Hepatocyte (in vitro differentiated cells): ENCODE measurements around the gene PON1. TPM values are rescaled to one million over a fixed set of nuclear protein-coding genes. Genes with fewer than 3 reads are reported as not detected.

Source experiments
- DNase-seq: peaks from one replicate; pipeline ENCODE4 v3.0.0-alpha.2; 2016; ENCODE audit warnings: low spot score
- H2AFZ ChIP-seq: fragments of 200-600 bp; sonication (generic); 2 replicates; pipeline ENCODE4 v1.6.0; 2016; ENCODE audit warnings: antibody characterized with exemption, mild to moderate bottlenecking
- H3K27ac ChIP-seq: fragments of 200-600 bp; sonication (generic); 2 replicates; pipeline ENCODE4 v1.5.1; 2016; ENCODE audit warnings: mild to moderate bottlenecking
- H3K27me3 ChIP-seq: fragments of 200-600 bp; sonication (generic); 2 replicates; pipeline ENCODE4 v1.6.1; 2016
- H3K36me3 ChIP-seq: fragments of 200-600 bp; sonication (generic); replicated peaks from 2 replicates; pipeline ENCODE4 v1.5.1; 2016; ENCODE audit warnings: low read depth; ENCODE audit not compliant: insufficient read depth
- H3K4me1 ChIP-seq: fragments of 200-600 bp; sonication (generic); 2 replicates; pipeline ENCODE4 v1.5.1; 2016; ENCODE audit warnings: mild to moderate bottlenecking, moderate library complexity; ENCODE audit not compliant: insufficient read depth
- H3K4me2 ChIP-seq: fragments of 200-600 bp; sonication (generic); 2 replicates; pipeline ENCODE4 v1.6.0; 2016
- H3K4me3 ChIP-seq: fragments of 200-600 bp; sonication (generic); 2 replicates; pipeline ENCODE4 v1.5.1; 2016; ENCODE audit warnings: mild to moderate bottlenecking
- H3K79me2 ChIP-seq: fragments of 200-600 bp; sonication (generic); 2 replicates; pipeline ENCODE4 v1.6.0; 2017; ENCODE audit warnings: mild to moderate bottlenecking
- H3K9me2 ChIP-seq: fragments of 200-600 bp; sonication (generic); replicated peaks from 2 replicates; pipeline ENCODE4 v1.6.0; 2017; ENCODE audit warnings: mild to moderate bottlenecking; ENCODE audit not compliant: insufficient read depth
- H3K9me3 ChIP-seq: fragments of 200-600 bp; sonication (generic); 2 replicates; pipeline ENCODE4 v1.5.1; 2016; ENCODE audit warnings: low read depth, mild to moderate bottlenecking
- H4K20me1 ChIP-seq: fragments of 200-600 bp; sonication (generic); 2 replicates; pipeline ENCODE4 v1.6.0; 2016; ENCODE audit warnings: mild to moderate bottlenecking; ENCODE audit not compliant: insufficient read depth, poor library complexity, severe bottlenecking
- EZH2 ChIP-seq: fragments of 200-600 bp; sonication (generic); IDR thresholded peaks from 2 replicates; pipeline ENCODE4 v1.6.1; 2016; ENCODE audit warnings: antibody characterized with exemption, mild to moderate bottlenecking, borderline replicate concordance
- EZH2phosphoT487 ChIP-seq: fragments of 200-600 bp; sonication (generic); IDR thresholded peaks from one replicate; pipeline ENCODE4 v1.6.1; 2018; ENCODE audit warnings: antibody characterized with exemption, mild to moderate bottlenecking, low read depth, moderate library complexity; ENCODE audit not compliant: unreplicated experiment, severe bottlenecking
- WGBS: methylation state at CpG from one replicate; pipeline ENCODE4 v1.1.6; 2016; ENCODE audit warnings: low lambda C conversion rate; ENCODE audit errors: missing lambda C conversion rate; 5-methylcytosine and 5-hydroxymethylcytosine counted together
- polyA plus RNA-seq: library from polyadenylated mRNA; unstranded; fragments of >200 nt; fragmentation: Nextera tagmentation; extraction: Ambion mirVana; gene quantifications from 2 replicates; pipeline ENCODE4 v1.2.1, GENCODE V29; 2016
- total RNA-seq: library from RNA; depleted of rRNA; stranded (reverse); fragments of >200 nt; gene quantifications from 2 replicates; pipeline ENCODE4 v1.2.3, GENCODE V29; 2014
- TF ChIP-seq, protein P1 (sequence below): fragments of 200-600 bp; sonication (generic); IDR thresholded peaks from 2 replicates; pipeline ENCODE4 v1.5.1; 2016; ENCODE audit warnings: antibody characterized with exemption, mild to moderate bottlenecking; ENCODE audit not compliant: poor library complexity

PON1 gene
- total and polyA plus RNA-seq, 2 experiments from 2014 or later: 29.2 to 62.3 TPM

GRCh38 chr7:95317966-95318365 is 6.4 kb downstream of the PON1 start:
- H4K20me1 ChIP-seq: no peaks in the 10 kb centered on the region
- no peaks in the 10 kb centered on the region for H3K9me2 ChIP-seq
- H3K9me3 ChIP-seq: no peaks in the 10 kb centered on the region
- no peak for DNase-seq
- no peak overlapping the region for H3K4me2 ChIP-seq
- no peaks in the 10 kb centered on the region for H3K36me3 ChIP-seq
- H3K27ac ChIP-seq: no peak overlapping the region
- 95% methylated on average over 3 of the region's 3 CpGs for WGBS
- H3K4me1 ChIP-seq: peaks cover 5% of the 10 kb centered on the region
- H3K79me2 ChIP-seq: no peaks in the 10 kb centered on the region
- no peak overlapping the region for H2AFZ ChIP-seq
- H3K27me3 ChIP-seq: no peaks in the 10 kb centered on the region
- no peak for TF ChIP-seq EZH2phosphoT487
- TF ChIP-seq EZH2: no peak
- TF ChIP-seq, protein P1, sequence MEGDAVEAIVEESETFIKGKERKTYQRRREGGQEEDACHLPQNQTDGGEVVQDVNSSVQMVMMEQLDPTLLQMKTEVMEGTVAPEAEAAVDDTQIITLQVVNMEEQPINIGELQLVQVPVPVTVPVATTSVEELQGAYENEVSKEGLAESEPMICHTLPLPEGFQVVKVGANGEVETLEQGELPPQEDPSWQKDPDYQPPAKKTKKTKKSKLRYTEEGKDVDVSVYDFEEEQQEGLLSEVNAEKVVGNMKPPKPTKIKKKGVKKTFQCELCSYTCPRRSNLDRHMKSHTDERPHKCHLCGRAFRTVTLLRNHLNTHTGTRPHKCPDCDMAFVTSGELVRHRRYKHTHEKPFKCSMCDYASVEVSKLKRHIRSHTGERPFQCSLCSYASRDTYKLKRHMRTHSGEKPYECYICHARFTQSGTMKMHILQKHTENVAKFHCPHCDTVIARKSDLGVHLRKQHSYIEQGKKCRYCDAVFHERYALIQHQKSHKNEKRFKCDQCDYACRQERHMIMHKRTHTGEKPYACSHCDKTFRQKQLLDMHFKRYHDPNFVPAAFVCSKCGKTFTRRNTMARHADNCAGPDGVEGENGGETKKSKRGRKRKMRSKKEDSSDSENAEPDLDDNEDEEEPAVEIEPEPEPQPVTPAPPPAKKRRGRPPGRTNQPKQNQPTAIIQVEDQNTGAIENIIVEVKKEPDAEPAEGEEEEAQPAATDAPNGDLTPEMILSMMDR: no peak
- H3K4me3 ChIP-seq: no peak overlapping the region

GRCh38 chr7:95317546-95317945 is 6.8 kb downstream of the PON1 start:
- H3K27ac ChIP-seq: no peak overlapping the region
- TF ChIP-seq EZH2 (no peak), EZH2phosphoT487 (no peak)
- TF ChIP-seq, protein P1: no peak
- no peaks in the 10 kb centered on the region for H4K20me1 ChIP-seq
- H3K27me3 ChIP-seq: no peaks in the 10 kb centered on the region
- no peak overlapping the region for H2AFZ ChIP-seq
- H3K4me1 ChIP-seq: peaks cover 5% of the 10 kb centered on the region
- H3K79me2 ChIP-seq: no peaks in the 10 kb centered on the region
- no peak overlapping the region for H3K4me3 ChIP-seq
- no peaks in the 10 kb centered on the region for H3K36me3 ChIP-seq
- DNase-seq: no peak
- no peak overlapping the region for H3K4me2 ChIP-seq
- H3K9me3 ChIP-seq: no peaks in the 10 kb centered on the region
- WGBS: 67% methylated on average over 2 of the region's 2 CpGs
- no peaks in the 10 kb centered on the region for H3K9me2 ChIP-seq

- H3K79me2 ChIP-seq: no peaks in the 10 kb centered on the region
- H3K27ac ChIP-seq: no peak overlapping the region
- no peak for TF ChIP-seq EZH2
- TF ChIP-seq EZH2phosphoT487: no peak
- TF ChIP-seq, protein P1: no peak
- WGBS: 85% methylated on average over 2 of the region's 2 CpGs
- DNase-seq: no peak
- no peaks in the 10 kb centered on the region for H3K9me3 ChIP-seq
- no peaks in the 10 kb centered on the region for H3K27me3 ChIP-seq
- no peak overlapping the region for H2AFZ ChIP-seq
- no peaks in the 10 kb centered on the region for H3K9me2 ChIP-seq
- no peak overlapping the region for H3K4me3 ChIP-seq
- H3K4me1 ChIP-seq: peaks cover 5% of the 10 kb centered on the region
- H3K36me3 ChIP-seq: no peaks in the 10 kb centered on the region
- no peak overlapping the region for H3K4me2 ChIP-seq
- H4K20me1 ChIP-seq: no peaks in the 10 kb centered on the region
These were observed 7.7 kb downstream of the PON1 start for GRCh38 chr7:95316588-95316987.

DNA sequence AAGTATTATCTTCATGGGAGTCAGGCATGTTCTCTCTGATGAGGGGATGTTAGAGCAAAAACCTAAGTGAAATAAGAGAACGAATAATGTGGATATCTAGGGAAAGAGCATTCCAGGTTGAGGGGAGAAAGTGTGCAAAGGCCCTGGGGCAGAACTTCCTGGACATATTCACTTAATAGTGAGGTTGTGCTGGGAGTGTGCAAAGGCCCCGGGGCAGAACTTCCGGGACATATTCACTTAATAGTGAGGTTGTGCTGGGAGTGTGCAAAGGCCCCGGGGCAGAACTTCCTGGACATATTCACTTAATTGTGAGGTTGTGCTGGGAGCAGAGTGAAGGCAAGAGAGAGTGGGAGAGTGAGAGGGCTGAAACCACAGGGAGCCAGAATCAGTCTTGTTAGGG is 11.8 kb downstream of the PON1 start:
- Histone ChIP-seq H3K36me3 (no peaks in the 10 kb centered on the region), H3K27me3 (no peaks in the 10 kb centered on the region), H4K20me1 (no peaks in the 10 kb centered on the region), H3K9me3 (no peaks in the 10 kb centered on the region), H3K4me2 (no peak overlapping the region), H3K79me2 (no peaks in the 10 kb centered on the region), H2AFZ (no peak overlapping the region), H3K9me2 (no peaks in the 10 kb centered on the region), H3K4me1 (peaks cover 7% of the 10 kb centered on the region), H3K27ac (no peak overlapping the region), H3K4me3 (no peak overlapping the region)
- TF ChIP-seq EZH2 (no peak), EZH2phosphoT487 (no peak)
- TF ChIP-seq, protein P1: no peak
- WGBS: 96% methylated on average over 4 of the region's 4 CpGs
- no peak for DNase-seq
